Ectodermal cell (in vitro differentiated cells): ENCODE data around the gene CCNJL.

Experiments
- H3K27ac ChIP-seq: 2 replicates; pipeline ENCODE4 v1.7.0; 2013; ENCODE audit warnings: mild to moderate bottlenecking, low read depth, low read length; ENCODE audit not compliant: insufficient read depth, poor library complexity, severe bottlenecking
- H3K27me3 ChIP-seq: 2 replicates; pipeline ENCODE4 v1.7.0; 2013; ENCODE audit warnings: mild to moderate bottlenecking, low read length; ENCODE audit not compliant: insufficient read depth, control insufficient read depth, poor library complexity, severe bottlenecking
- H3K36me3 ChIP-seq: one replicate; pipeline ENCODE4 v1.7.0; 2013; ENCODE audit warnings: low read length; ENCODE audit not compliant: control insufficient read depth, insufficient read depth
- H3K4me1 ChIP-seq: one replicate; pipeline ENCODE4 v1.7.0; 2013; ENCODE audit warnings: low read length; ENCODE audit not compliant: control insufficient read depth, insufficient read depth
- H3K4me3 ChIP-seq: 2 replicates; pipeline ENCODE4 v1.7.0; 2013; ENCODE audit warnings: low read depth, low read length, control low read depth; ENCODE audit not compliant: insufficient read depth
- H3K9me3 ChIP-seq: 2 replicates; pipeline ENCODE4 v1.7.0; 2013; ENCODE audit warnings: mild to moderate bottlenecking, low read length, moderate library complexity; ENCODE audit not compliant: control insufficient read depth
- WGBS, 2 experiments: methylation state at CpG; one replicate each; pipeline ENCODE4 v1.1.7; 2013; ENCODE audit warnings: missing lambda C conversion rate in 2 of 2; 5-methylcytosine and 5-hydroxymethylcytosine counted together

CCNJL gene

DNA sequence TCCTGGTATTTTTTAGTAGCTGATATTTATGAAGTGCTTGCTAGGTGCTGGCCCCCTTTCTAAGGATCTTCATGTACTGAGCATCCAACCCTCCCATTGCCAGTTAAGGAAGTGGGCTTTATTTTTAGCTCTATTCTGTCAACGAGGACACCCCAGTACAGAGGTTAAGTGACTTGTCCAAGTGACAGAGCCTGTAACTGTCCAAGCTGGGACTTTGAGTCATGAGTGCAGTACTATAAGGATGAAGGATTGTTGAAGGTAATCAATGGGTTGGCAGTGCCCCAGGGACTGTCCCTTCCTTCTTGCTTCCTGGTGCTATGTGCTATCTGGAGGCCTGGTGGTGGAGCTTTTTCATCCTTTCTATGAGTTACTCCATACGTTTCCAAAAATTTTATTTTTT is 101.0 kb downstream of the CCNJL start:
- 88 to 93% methylated on average over 2 of the region's 2 CpGs for WGBS, 2 experiments
- no peaks in the 10 kb centered on the region for H3K27me3 ChIP-seq
- H3K4me3 ChIP-seq = no peak overlapping the region
- H3K36me3 ChIP-seq = no peaks in the 10 kb centered on the region
- no peaks in the 10 kb centered on the region for H3K4me1 ChIP-seq
- H3K9me3 ChIP-seq = no peaks in the 10 kb centered on the region
- H3K27ac ChIP-seq = no peak overlapping the region

GRCh38 chr5:160210606-160211005 is 101.8 kb downstream of the CCNJL start:
- Histone ChIP-seq H3K27me3 (no peaks in the 10 kb centered on the region), H3K36me3 (no peaks in the 10 kb centered on the region), H3K9me3 (no peaks in the 10 kb centered on the region), H3K4me3 (no peak overlapping the region), H3K4me1 (no peaks in the 10 kb centered on the region), H3K27ac (no peak overlapping the region)
- WGBS, 2 experiments = 87 to 94% methylated on average over 9 of the region's 9 CpGs

DNA sequence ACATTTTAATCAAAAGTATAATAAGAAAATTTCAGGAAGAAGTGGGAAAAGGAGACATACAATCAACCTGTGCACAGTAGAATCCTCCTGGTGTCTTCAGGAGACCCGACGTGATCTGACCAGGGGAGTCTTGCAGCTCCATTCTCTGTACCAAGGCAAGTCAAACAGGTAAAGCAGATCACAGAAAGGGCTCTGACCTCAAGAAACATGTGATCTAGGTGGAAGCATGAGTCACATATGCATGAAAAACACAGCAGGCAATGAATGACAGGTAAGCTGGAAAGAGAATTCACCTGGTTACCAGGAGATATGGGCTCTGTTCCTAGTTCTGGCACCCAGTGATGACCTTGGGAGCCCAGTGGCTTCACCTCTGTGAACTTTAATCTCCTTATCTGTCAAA is 102.4 kb downstream of the CCNJL start:
- Histone ChIP-seq H3K27me3 (no peaks in the 10 kb centered on the region), H3K36me3 (no peaks in the 10 kb centered on the region), H3K4me3 (no peak overlapping the region), H3K27ac (no peak overlapping the region), H3K9me3 (no peaks in the 10 kb centered on the region), H3K4me1 (no peaks in the 10 kb centered on the region)
- 90 to 95% methylated on average over 2 of the region's 2 CpGs for WGBS, 2 experiments

DNA sequence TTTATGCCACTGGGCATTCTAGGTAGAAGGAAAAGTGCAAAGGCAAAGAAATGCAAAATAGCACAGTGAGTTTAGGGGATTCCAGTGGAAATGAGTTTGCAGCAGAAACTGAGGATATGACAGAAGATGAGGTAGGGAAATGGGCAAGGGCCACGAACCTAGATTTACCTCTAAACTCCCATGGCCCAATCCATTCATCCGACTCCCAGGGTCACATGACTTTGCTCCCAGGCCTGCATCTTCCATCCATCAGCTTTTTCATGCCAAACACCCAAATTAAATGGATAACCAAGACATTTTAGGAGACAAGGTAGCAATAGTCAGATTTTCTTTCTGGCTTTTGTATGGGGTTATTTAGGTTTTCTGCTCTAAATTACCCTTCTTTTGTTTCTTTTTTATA is 105.3 kb downstream of the CCNJL start:
- Histone ChIP-seq H3K36me3 (no peaks in the 10 kb centered on the region), H3K27ac (no peak overlapping the region), H3K4me3 (no peak overlapping the region), H3K9me3 (no peaks in the 10 kb centered on the region), H3K27me3 (no peaks in the 10 kb centered on the region), H3K4me1 (no peaks in the 10 kb centered on the region)
- 80 to 100% methylated on average over 2 of the region's 2 CpGs for WGBS, 2 experiments
